B cell (primary cell): Measurements from ENCODE around the gene CDK4. TPM values are rescaled to one million over a fixed set of nuclear protein-coding genes. Genes with fewer than 3 reads are reported as not detected.

Experiments
- ATAC-seq: fragments of 200-7000 bp; cut with Tn5 transposase; one replicate; pipeline ENCODE4 v1.10.0; 2021; ENCODE audit warnings: low read depth, mild to moderate bottlenecking, moderate number of reproducible peaks, moderate library complexity
- CTCF ChIA-PET: fragments of 350-600 bp; sonication (Branson Sonifier 250); formaldehyde crosslinking; loops from one replicate; lab custom pipeline; 2021; ENCODE audit warnings: antibody characterized with exemption, inconsistent platforms; lab: Charles Lee
- POLR2A ChIA-PET: fragments of 350-600 bp; sonication (Branson Sonifier 250); formaldehyde crosslinking; loops from one replicate; lab custom pipeline; 2021; ENCODE audit warnings: antibody characterized with exemption; lab: Charles Lee
- DNase-seq: peaks from one replicate; pipeline ENCODE4 v3.0.0; 2013
- H2AFZ ChIP-seq: 2 replicates; pipeline ENCODE4 v1.6.1; 2012; ENCODE audit warnings: mild to moderate bottlenecking, low read depth, low read length; ENCODE audit not compliant: insufficient read depth, poor library complexity, severe bottlenecking
- H3K27ac ChIP-seq, 2 donors: 1 replicate in 1 of 2; 2 replicates in 1 of 2; pipeline ENCODE4 v1.5.1; 2012 to 2013; ENCODE audit warnings: low read length in 2 of 2, mild to moderate bottlenecking in 2 of 2, moderate library complexity in 1 of 2
- H3K27me3 ChIP-seq, 4 experiments: fragments of 200-600 bp in 1 of 4; sonication (generic) in 1 of 4; replicated peaks in 1 of 4; 1 replicate in 2 of 4; 2 replicates in 2 of 4; pipeline versions ENCODE4 v1.6.1 to v1.7.0; 2013 to 2016; ENCODE audit warnings: low read length in 3 of 4, mild to moderate bottlenecking in 2 of 4, mixed read lengths in 1 of 4, moderate library complexity in 1 of 4; ENCODE audit not compliant: insufficient read depth in 4 of 4, control insufficient read depth in 3 of 4; ENCODE audit errors: control extremely low read depth in 1 of 4
- H3K36me3 ChIP-seq, 2 experiments: replicated peaks in 1 of 2; 1 replicate in 1 of 2; 2 replicates in 1 of 2; pipeline versions ENCODE4 v1.6.1 to v1.7.1; 2013; ENCODE audit warnings: low read length in 1 of 2; ENCODE audit not compliant: insufficient read depth in 2 of 2, control insufficient read depth in 1 of 2; ENCODE audit errors: control extremely low read depth in 1 of 2, extremely low read depth in 1 of 2
- H3K4me1 ChIP-seq, 2 donors: fragments of 200-600 bp in 1 of 2; sonication (generic) in 1 of 2; 1 replicate in 1 of 2; 2 replicates in 1 of 2; pipeline versions ENCODE4 v1.5.1 to v1.6.1; 2013 to 2017; ENCODE audit warnings: low read length in 2 of 2; ENCODE audit not compliant: control insufficient read depth in 2 of 2, insufficient read depth in 2 of 2
- H3K4me2 ChIP-seq: replicated peaks from 2 replicates; pipeline ENCODE3; 2012; ENCODE audit warnings: mild to moderate bottlenecking, low read depth, low read length; ENCODE audit not compliant: poor library complexity, severe bottlenecking
- H3K4me3 ChIP-seq, 5 experiments: fragments of 200-600 bp in 1 of 5; sonication (generic) in 1 of 5; 1 replicate in 3 of 5; 2 replicates in 2 of 5; pipeline versions ENCODE4 v1.5.1 to v1.7.0; 2011 to 2016; ENCODE audit warnings: low read length in 4 of 5, mild to moderate bottlenecking in 4 of 5, low read depth in 2 of 5, control low read depth in 1 of 5, moderate library complexity in 1 of 5; ENCODE audit not compliant: insufficient read depth in 1 of 5; ENCODE audit errors: control extremely low read depth in 1 of 5, extremely low read depth in 1 of 5
- H3K79me2 ChIP-seq: fragments of 200-600 bp; sonication (generic); one replicate; pipeline ENCODE4 v1.6.0; 2016; ENCODE audit warnings: low read length; ENCODE audit not compliant: control insufficient read depth, insufficient read depth
- H3K9ac ChIP-seq: fragments of 200-600 bp; sonication (generic); 2 replicates; pipeline ENCODE4 v1.6.1; 2017; ENCODE audit warnings: mild to moderate bottlenecking, low read length, moderate library complexity
- H3K9me3 ChIP-seq, 3 donors: one replicate each; pipeline versions ENCODE4 v1.6.1 to v1.7.1; 2013; ENCODE audit warnings: low read length in 2 of 3; ENCODE audit not compliant: control insufficient read depth in 2 of 3, insufficient read depth in 1 of 3; ENCODE audit errors: control extremely low read depth in 1 of 3
- H4K20me1 ChIP-seq: 2 replicates; pipeline ENCODE4 v1.6.0; 2012; ENCODE audit warnings: mild to moderate bottlenecking, low read length; ENCODE audit not compliant: insufficient read depth, control insufficient read depth, poor library complexity, severe bottlenecking
- H3K27ac Mint-ChIP-seq: one replicate; pipeline ENCODE4 v1.8.0; 2021; ENCODE audit warnings: mixed read lengths
- H3K27me3 Mint-ChIP-seq: one replicate; pipeline ENCODE4 v1.8.0; 2021; ENCODE audit warnings: mixed read lengths
- H3K4me1 Mint-ChIP-seq: one replicate; pipeline ENCODE4 v1.8.0; 2021; ENCODE audit warnings: mixed read lengths
- H3K4me3 Mint-ChIP-seq: one replicate; pipeline ENCODE4 v1.8.0; 2021; ENCODE audit warnings: mixed read lengths
- H3K9me3 Mint-ChIP-seq: one replicate; pipeline ENCODE4 v1.8.0; 2022; ENCODE audit warnings: mixed read lengths; ENCODE audit not compliant: insufficient read depth
- EZH2 ChIP-seq: IDR thresholded peaks from 2 replicates; pipeline ENCODE4 v1.6.1; 2012; ENCODE audit warnings: borderline replicate concordance, low read depth, mild to moderate bottlenecking, moderate library complexity, low read length; ENCODE audit not compliant: insufficient read depth, poor library complexity, severe bottlenecking
- WGBS: methylation state at CpG from one replicate; pipeline ENCODE4 v1.1.5; 2013; ENCODE audit warnings: missing lambda C conversion rate; ENCODE audit not compliant: insufficient coverage; 5-methylcytosine and 5-hydroxymethylcytosine counted together
- intact Hi-C: fragments of 100-400 bp; cut with micrococcal nuclease; formaldehyde crosslinking; loops from one replicate; pipeline ENCODE4 v1.10.0; 2022
- polyA plus RNA-seq: library from polyadenylated mRNA; depleted of rRNA; stranded (reverse); fragments of >200 nt; gene quantifications from 2 replicates; pipeline ENCODE4 v1.2.3, GENCODE V29; 2012
- total RNA-seq, 2 donors: library from RNA; stranded (reverse); fragments of 120-200 nt in 1 of 2; gene quantifications; 1 replicate in 1 of 2; 2 replicates in 1 of 2; pipeline versions ENCODE4 v1.2.3 to v1.2.4, GENCODE V29; 2013 to 2022
- TF ChIP-seq, protein P1 (sequence below): fragments of 200-600 bp; IDR thresholded peaks from one replicate; pipeline ENCODE4 v1.8.0; 2022; ENCODE audit warnings: antibody characterized with exemption, mild to moderate bottlenecking

The CDK4 gene
- total and polyA plus RNA-seq, 2 donors (not counting 1 experiment from before 2014, with no cell fraction given): 34.8 to 44.6 TPM

DNA sequence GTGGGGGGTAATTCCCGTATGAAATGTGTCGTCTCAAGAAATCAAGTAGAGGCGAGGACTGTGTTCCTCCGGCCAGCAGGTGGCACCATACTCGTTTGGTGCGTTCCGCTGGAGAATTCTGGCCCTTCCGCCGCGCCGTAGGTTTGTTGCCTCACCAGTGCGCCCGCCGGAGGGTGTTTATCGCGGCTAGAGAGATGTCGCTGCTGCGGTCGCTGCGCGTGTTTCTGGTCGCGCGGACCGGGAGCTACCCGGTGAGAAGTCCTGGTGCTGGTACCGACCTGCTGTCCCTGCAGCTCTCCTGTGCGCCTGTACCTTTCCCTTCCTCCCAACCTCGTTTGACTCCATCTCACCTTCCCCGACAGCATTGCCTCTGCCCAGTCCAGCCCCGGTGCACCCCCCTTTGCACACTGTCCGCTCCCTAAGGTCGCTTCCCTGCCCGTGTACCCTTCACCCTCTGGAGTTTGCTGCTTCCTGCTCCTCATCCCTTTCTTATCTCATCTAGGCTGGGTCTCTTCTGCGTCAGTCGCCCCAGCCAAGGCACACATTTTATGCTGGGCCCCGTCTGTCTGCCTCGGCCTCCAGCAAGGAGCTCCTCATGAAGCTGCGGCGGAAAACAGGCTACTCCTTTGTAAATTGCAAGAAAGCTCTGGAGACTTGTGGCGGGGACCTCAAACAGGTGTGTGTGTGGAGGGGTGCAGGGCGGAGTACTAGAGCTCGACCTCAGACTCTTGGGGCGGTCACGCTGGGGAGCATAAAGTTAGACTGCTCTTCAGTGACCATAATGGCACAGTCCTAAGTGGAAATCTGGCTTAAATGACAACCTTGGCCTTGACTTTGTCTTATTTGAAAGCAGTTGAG lies 30.7 kb upstream of the CDK4 start, which contains the start of gene TSFM:
TSS of gene TSFM (plus strand) at position 180 of the 858 bp plus-strand sequence. CDS start at position 195, 15 bp downstream.
- Histone ChIP-seq H3K27ac (peak within 1 kb of the TSS; percentile 45 to 77), H4K20me1 (no peaks in the 10 kb centered on the region), H3K4me2 (peak within 1 kb of the TSS; percentile 98), H3K9me3 (no peaks in the 10 kb centered on the region), H3K79me2 (peaks cover 25% of the 10 kb centered on the region), H2AFZ (peak within 1 kb of the TSS; percentile 91), H3K4me1 (peaks cover 9 to 17% of the 10 kb centered on the region in 2 donors), H3K27me3 (no peaks in the 10 kb centered on the region), H3K4me3 (peak within 1 kb of the TSS; percentile 83 to 100 (median 98)), H3K9ac (peak within 1 kb of the TSS; percentile 94), H3K36me3 (peaks cover 9 to 26% of the 10 kb centered on the region in 2 experiments)
- Mint-ChIP-seq H3K9me3 (no peaks in the 10 kb centered on the region), H3K27ac (peak within 1 kb of the TSS; percentile 96), H3K4me3 (peak within 1 kb of the TSS; percentile 100), H3K4me1 (peaks cover 18% of the 10 kb centered on the region), H3K27me3 (no peaks in the 10 kb centered on the region)
- peak; percentile 99 for ATAC-seq
- peak; percentile 96 for DNase-seq
- TF ChIP-seq EZH2: no peak
- TF ChIP-seq, protein P1, sequence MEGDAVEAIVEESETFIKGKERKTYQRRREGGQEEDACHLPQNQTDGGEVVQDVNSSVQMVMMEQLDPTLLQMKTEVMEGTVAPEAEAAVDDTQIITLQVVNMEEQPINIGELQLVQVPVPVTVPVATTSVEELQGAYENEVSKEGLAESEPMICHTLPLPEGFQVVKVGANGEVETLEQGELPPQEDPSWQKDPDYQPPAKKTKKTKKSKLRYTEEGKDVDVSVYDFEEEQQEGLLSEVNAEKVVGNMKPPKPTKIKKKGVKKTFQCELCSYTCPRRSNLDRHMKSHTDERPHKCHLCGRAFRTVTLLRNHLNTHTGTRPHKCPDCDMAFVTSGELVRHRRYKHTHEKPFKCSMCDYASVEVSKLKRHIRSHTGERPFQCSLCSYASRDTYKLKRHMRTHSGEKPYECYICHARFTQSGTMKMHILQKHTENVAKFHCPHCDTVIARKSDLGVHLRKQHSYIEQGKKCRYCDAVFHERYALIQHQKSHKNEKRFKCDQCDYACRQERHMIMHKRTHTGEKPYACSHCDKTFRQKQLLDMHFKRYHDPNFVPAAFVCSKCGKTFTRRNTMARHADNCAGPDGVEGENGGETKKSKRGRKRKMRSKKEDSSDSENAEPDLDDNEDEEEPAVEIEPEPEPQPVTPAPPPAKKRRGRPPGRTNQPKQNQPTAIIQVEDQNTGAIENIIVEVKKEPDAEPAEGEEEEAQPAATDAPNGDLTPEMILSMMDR: peak; percentile 94
- intact Hi-C loops: loop anchor here (1.0 to 5.0 kb wide), 5 partner anchors 11 to 122 kb away; partner anchors contain the start of genes EEF1AKMT3 and METTL1
- CTCF ChIA-PET: interaction anchor here (0.6 to 6.9 kb wide), 17 partner anchors 11 to 127 kb away, joined by 3 to 59 read pairs (median 4); partner anchors contain the start of genes CYP27B1, EEF1AKMT3, MARCHF9 and METTL1
- under 1% methylated on average over 45 of the region's 45 CpGs for WGBS
- POLR2A ChIA-PET: interaction anchor here (0.7 to 0.8 kb wide), 2 partner anchors 36 to 278 kb away, joined by 3 to 5 read pairs; no protein-coding TSS in a partner anchor
